Stimulated activated CD4-positive, alpha-beta T cell treated with anti-CD3 and anti-CD28 coated beads, TNF-alpha, amount 100 ng/mL, for 24 hours (primary cell): Measurements from ENCODE around the gene PPP4R3B.

Experiments used
- DNase-seq, 3 experiments: peaks; one replicate each; pipeline ENCODE4 v3.0.0-alpha.2; 2020; ENCODE audit warnings: low read depth in 3 of 3

PPP4R3B gene

GRCh38 chr2:55617175-55618024 is at the start of gene PPP4R3B:
PPP4R3B (minus strand) TSS chr2:55617622; CDS start chr2:55617285, 337 bp downstream.
- peak; percentile 97 for DNase-seq

GRCh38 chr2:55653255-55653654 is 35.8 kb upstream of the PPP4R3B start:
- no peak for DNase-seq

GRCh38 chr2:55649211-55649610 is 31.8 kb upstream of the PPP4R3B start:
- DNase-seq, result no peak

GRCh38 chr2:55636831-55637230 is 19.4 kb upstream of the PPP4R3B start:
- DNase-seq, result no peak

GRCh38 chr2:55628931-55629330 is 11.5 kb upstream of the PPP4R3B start:
- no peak for DNase-seq

GRCh38 chr2:55627915-55628314 is 10.5 kb upstream of the PPP4R3B start:
- DNase-seq, result no peak

GRCh38 chr2:55621802-55622201 is 4.4 kb upstream of the PPP4R3B start:
- no peak for DNase-seq

- DNase-seq, result no peak
Observed at GRCh38 chr2:55620123-55620779, 2.8 kb upstream of the PPP4R3B start.

- peak; percentile 24 to 40 (median 35) for DNase-seq
Observed at GRCh38 chr2:55618275-55619055, 1.0 kb upstream of the PPP4R3B start.

GRCh38 chr2:55618025-55618274 is 528 bp upstream of the PPP4R3B start:
- no peak for DNase-seq

- DNase-seq, result no peak
Observed at GRCh38 chr2:55616551-55617174, 759 bp downstream of the PPP4R3B start.

- no peak for DNase-seq
Observed at GRCh38 chr2:55611997-55612396, 5.4 kb downstream of the PPP4R3B start.

GRCh38 chr2:55610954-55611743 is 6.3 kb downstream of the PPP4R3B start:
- no peak for DNase-seq

- DNase-seq, result no peak
Observed at GRCh38 chr2:55609938-55610578, 7.4 kb downstream of the PPP4R3B start.

- DNase-seq, result no peak
Observed at GRCh38 chr2:55609193-55609794, 8.1 kb downstream of the PPP4R3B start.

- DNase-seq, result no peak
Observed at GRCh38 chr2:55607717-55608116, 9.7 kb downstream of the PPP4R3B start.

- no peak for DNase-seq
Observed at GRCh38 chr2:55604027-55604565, 13.3 kb downstream of the PPP4R3B start.

GRCh38 chr2:55601849-55602248 is 15.6 kb downstream of the PPP4R3B start:
- no peak for DNase-seq

- no peak for DNase-seq
Observed at GRCh38 chr2:55598056-55598795, 19.2 kb downstream of the PPP4R3B start.
